Fibroblast of the aortic adventitia (primary cell): ENCODE results near the gene NAGPA. TPM values are rescaled to one million over a fixed set of nuclear protein-coding genes. Genes with fewer than 3 reads are reported as not detected.

Experiments
- DNase-seq: peaks from one replicate; pipeline ENCODE4 v3.0.0-alpha.2; 2010; ENCODE audit warnings: low read depth
- H3K4me3 ChIP-seq: 2 replicates; pipeline ENCODE4 v1.5.1; 2011; ENCODE audit warnings: low read depth, mild to moderate bottlenecking, control low read depth, low read length, moderate library complexity
- CTCF ChIP-seq: IDR thresholded peaks from 2 replicates; pipeline ENCODE4 v1.5.1; 2011; ENCODE audit warnings: mild to moderate bottlenecking, low read length, control low read depth, inconsistent platforms; ENCODE audit not compliant: insufficient read depth
- total RNA-seq: library from RNA; depleted of rRNA; stranded (reverse); fragments of >200 nt; gene quantifications from 2 replicates; pipeline ENCODE4 v1.2.3, GENCODE V29; 2012; ENCODE audit warnings: low replicate concordance

NAGPA gene
- total RNA-seq, 1 donor, result 16.8 TPM

DNA sequence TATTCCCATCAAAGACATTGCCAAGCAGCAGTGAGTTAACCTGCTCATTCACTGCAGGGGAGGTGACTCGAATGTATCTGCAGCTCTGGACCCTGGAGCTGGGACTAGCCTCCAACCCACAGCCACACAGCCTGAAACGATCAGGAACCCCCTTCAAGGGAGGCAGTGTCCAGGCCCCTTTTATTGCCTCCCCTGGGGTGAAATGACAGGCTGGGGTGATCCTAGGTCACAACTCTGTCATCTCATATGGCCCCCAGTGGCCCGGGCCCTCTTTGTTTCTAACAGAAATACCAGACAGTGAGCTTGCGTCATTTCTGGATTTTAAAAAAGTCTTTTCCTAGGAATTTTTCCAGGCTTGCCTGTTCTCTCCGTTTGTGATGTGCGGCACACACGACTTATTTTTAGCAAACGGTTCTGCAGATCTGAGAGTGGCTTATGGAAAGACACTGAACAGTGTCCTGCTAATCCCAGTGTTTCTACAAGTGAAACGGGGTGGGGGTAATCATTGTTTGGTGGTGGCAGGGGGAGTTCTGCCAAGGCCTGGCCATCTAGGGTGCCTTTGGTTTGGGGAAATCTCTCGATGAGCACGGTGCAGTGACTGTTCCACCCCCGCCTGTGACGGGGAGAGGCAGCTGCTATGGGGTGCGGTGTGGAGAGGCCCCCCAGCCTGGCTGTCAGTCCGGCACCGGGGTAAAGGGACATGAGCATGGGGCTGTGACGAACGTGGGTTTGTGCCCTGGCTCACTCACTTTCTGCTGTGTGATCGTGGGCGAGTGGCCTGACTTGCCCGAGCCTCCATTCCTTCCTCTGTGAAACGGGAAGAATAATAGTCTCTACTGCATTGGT lies 27.2 kb downstream of the NAGPA start:
- H3K4me3 ChIP-seq, result no peak overlapping the region
- TF ChIP-seq CTCF, result no peak
- no peak for DNase-seq

- no peak for TF ChIP-seq CTCF
- H3K4me3 ChIP-seq, result no peak overlapping the region
- DNase-seq, result no peak
Measured at GRCh38 chr16:5005916-5006315, 27.8 kb downstream of the NAGPA start.

- TF ChIP-seq CTCF, result no peak
- DNase-seq, result no peak
- no peak overlapping the region for H3K4me3 ChIP-seq
Measured at GRCh38 chr16:5004311-5004710, 29.4 kb downstream of the NAGPA start.

- DNase-seq, result no peak
- H3K4me3 ChIP-seq, result no peak overlapping the region
- TF ChIP-seq CTCF, result no peak
Measured at GRCh38 chr16:5003828-5004227, 29.9 kb downstream of the NAGPA start.

- DNase-seq, result no peak
- no peak overlapping the region for H3K4me3 ChIP-seq
Measured at GRCh38 chr16:5003211-5003610, 30.5 kb downstream of the NAGPA start.

DNA sequence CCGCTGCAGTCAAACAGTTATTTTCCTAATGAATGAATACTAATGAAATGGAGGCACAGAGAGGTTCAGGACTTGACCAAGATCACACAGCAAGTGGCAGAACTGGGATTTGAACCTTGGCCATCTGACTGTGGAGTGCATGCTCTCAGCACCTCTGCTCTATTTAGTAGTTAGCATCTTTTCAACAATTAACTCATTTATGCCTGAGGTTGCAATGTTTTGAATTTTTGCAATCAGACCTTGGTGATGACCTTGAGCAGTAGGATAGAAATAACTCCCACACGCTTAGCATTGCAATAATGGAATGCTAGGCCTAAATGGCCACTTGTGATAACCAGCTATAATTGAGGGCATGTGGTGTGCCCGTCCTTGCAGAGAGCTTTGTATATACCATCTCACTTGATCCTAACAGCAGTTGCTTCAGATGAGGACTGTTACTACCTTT lies 31.0 kb downstream of the NAGPA start:
- H3K4me3 ChIP-seq, result no peak overlapping the region
- no peak for TF ChIP-seq CTCF
- no peak for DNase-seq

More at GRCh38 chr16:5003211-5003610, 30.5 kb downstream of the NAGPA start:
- TF ChIP-seq CTCF, result no peak
